ENCODE measurements around the gene RAPH1.

RAPH1 gene

GRCh38 chr2:203347375-203347774, 187.7 kb downstream of the RAPH1 start:
- DNase-seq = no peak

DNA sequence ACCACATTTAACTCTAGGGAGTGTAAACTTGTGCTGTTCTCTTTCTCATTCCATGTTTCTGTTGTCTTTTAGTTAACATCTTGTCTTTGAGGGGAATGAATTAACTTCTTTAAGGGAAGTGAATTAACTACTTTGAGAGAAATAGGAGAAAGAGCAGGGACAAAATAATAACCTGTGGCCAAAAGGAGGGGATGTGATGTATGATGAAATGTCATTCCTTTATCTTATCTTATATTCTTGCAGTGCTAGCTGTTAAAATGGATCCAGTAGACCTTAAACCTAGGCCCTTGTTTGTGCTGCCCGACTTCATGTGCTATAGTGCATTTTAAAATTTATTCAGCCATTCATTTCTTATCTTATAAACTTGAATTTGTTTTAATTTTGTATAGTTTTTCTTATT, 188.5 kb downstream of the RAPH1 start:
- no peak for DNase-seq

- DNase-seq = no peak
Measured at GRCh38 chr2:203344667-203345066, 190.4 kb downstream of the RAPH1 start.

Measured in left hindlimb (tissue), 1 donor.